GM12875 (cell line): ENCODE data around the gene APOBEC3H.

Source experiments
- H3K4me3 ChIP-seq: one replicate; pipeline ENCODE4 v1.5.1; 2011; ENCODE audit warnings: low read depth, low read length, control low read depth
- TF ChIP-seq, protein P1 (sequence below): IDR thresholded peaks from 2 replicates; pipeline ENCODE4 v1.5.1; 2011; ENCODE audit warnings: low read depth, mild to moderate bottlenecking, control low read depth, inconsistent platforms, low read length, moderate library complexity, borderline replicate concordance; ENCODE audit not compliant: insufficient read depth

APOBEC3H gene

DNA sequence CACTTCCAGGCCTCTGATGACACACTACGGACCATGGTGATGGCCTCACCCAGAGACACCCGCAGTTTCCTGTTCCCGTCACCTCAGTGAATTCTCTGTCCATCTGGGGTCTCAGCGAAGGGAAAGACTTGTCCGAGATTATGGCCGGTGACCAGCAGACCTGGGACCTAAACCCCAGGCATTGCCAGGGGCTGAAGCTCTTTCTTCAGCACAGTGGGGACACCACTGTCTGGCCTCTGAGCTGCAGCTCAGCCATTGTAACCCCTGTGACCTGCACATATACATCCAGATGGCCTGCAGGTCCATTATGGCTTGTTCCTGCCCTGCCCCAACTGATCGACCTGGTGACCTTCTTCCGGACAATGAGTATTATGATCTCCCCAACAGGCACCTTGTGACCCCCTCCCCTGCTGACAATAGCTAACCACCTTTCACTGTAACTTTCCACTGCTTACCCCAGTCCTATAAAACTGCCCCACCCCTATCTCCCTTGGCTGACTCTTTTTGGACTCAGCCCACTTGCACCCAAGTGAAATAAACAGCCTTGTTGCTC is 33.2 kb downstream of the APOBEC3H start:
- TF ChIP-seq, protein P1, sequence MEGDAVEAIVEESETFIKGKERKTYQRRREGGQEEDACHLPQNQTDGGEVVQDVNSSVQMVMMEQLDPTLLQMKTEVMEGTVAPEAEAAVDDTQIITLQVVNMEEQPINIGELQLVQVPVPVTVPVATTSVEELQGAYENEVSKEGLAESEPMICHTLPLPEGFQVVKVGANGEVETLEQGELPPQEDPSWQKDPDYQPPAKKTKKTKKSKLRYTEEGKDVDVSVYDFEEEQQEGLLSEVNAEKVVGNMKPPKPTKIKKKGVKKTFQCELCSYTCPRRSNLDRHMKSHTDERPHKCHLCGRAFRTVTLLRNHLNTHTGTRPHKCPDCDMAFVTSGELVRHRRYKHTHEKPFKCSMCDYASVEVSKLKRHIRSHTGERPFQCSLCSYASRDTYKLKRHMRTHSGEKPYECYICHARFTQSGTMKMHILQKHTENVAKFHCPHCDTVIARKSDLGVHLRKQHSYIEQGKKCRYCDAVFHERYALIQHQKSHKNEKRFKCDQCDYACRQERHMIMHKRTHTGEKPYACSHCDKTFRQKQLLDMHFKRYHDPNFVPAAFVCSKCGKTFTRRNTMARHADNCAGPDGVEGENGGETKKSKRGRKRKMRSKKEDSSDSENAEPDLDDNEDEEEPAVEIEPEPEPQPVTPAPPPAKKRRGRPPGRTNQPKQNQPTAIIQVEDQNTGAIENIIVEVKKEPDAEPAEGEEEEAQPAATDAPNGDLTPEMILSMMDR = no peak
- H3K4me3 ChIP-seq = no peak overlapping the region

DNA sequence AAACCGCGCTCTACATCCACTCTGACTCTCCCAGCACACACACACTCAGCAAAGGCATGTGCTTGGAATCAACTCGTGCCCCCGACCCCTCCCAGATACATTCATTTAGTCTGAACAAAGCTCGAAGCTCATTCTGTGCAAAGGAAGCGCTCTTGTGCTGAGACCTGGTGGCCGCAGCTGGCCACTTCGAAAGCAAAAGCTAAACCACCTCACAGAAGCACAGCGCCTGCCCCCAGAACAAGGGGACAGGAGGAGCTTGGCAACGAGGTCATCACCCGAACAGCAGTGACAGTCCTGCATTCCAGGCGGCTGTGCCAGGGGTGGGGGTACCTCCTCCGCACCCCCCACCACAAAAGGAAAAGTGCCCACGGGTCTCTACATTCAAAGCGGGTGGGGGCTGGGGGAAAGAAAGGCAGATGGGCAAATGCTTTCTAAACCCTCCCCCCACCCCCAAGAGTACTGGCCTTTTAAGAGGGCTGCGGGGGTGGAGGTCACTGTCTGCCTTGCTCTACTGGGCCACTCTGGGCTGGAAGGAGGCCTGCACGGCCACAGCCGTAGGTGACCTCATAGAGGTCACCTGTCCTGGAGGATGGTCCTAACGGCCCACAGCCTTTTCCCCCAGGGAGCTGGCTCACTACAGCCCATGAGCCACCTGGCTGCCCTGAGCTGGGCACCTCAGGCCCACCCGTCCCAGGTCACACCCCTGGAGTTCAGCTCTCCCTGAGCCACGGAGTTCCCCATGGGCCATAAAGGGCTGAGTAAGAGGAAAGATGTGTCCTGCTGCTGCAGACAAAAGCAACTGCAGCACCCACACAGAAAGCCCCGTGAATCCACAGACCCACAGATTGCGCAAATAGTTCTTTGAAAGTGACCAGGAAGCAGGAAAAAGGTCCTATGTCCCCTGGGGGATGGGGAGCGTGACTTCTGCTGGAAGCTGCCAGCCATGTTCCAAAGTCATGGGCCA is 34.1 kb downstream of the APOBEC3H start:
- TF ChIP-seq, protein P1 = no peak
- no peak overlapping the region for H3K4me3 ChIP-seq

DNA sequence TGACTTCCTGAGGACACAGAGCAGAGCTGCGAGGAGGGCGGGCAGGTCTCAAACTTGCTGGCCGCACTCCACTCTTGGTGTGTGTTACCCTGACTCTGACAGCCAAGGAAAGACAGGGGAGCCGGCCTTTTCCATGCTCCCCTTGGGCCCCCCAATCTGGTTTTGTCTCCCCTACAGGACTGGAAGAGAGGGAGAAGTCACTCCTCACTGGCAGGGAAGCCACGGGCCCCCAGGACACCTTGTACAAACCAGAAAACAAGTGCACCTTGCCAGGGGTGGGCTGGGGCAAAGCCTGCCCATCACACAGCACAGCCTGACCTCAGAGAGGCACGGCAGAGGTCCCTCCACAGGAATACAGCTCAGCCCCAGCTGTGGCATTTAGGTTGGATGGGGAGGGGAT is 35.2 kb downstream of the APOBEC3H start:
- TF ChIP-seq, protein P1 = no peak
- H3K4me3 ChIP-seq = no peak overlapping the region

DNA sequence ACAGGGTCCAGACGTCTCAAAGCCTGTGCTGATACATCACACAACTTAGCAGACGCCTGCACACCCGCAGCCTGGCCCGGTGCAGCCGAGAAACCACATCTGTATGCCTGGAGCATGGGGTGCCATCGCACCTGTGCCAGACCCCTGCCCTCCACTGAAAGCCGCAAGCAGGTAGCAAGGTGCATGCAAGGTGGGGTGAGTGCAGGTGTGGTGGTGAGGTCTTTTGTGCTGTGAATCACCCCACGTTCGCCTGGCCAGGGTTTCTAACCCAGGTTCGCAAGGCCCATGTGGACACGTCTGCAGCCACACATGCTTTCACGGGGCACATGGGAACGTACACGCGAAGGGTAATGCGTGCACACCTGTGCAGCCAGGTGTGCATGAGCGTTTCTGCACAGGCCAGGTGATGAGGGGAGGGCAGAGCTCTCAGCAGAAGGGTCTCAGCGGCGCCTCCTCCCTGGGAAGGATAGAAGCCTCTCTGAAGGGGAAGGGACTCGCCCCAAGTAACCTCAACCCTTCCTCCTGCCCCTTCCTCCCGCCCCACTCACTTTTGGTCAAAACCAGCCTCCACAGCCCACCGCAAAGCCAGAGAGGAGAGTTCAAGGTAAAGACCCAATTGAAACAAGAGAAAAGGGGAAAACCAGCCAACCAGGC is 36.0 kb downstream of the APOBEC3H start:
- TF ChIP-seq, protein P1 = no peak

DNA sequence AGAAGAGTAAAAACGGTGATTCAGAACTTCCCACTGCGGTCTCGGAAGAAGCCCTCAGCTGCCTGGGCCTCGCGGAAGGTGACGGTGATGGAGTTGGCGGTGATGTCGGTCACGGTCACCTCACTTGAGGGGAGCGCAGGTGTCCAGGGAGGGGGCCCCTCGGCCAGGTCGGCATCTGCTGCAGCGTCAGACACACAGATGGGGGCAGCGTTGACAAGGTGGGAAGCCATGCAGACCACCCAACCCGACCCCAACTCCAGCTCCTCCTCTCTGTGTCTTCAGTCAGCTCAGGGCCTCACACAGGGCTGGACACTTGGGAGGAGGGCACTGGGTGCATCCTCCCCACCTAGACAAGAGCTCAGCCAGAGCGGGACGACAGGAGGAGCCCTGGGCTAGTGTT is 36.8 kb downstream of the APOBEC3H start:
- TF ChIP-seq, protein P1 = no peak

More for the DNA sequence above, 36.0 kb downstream of the APOBEC3H start:
- no peak overlapping the region for H3K4me3 ChIP-seq

DNA sequence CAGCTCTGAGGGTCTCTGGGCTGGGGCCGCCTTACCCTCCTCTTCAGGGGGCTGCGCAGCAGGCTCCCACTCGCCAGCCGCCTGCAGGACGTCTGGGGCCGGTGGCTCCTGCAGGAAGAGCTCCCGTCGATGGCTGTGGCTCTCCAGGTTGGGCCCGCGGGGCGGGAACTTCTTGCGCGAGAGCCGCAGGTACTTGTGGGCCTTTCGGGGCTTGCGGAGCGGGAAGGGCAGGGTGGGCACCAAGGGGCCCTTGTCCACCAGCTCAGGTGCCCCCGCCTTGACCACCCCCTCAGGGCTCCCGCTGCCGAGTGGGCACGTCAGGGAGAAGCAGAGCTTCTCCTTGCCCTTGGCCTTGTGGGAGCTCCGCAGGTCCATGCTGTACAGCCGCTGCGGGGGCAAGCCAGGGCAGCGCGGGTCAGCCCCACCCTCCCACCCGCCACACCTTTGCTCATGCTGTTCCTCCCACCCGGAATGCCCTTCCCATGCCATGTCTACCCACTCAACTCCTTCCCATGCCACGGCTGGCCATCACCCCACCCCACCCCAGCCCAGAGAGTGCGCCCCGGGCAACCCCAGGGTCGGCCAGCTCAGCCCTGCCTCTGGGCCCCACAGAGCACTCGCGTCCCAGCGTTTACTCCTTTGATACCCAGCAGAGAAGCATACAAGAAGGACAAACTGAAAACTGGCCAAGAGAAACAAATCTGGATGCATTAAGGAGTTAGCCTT is 37.5 kb downstream of the APOBEC3H start:
- TF ChIP-seq, protein P1 = no peak

More for the DNA sequence above, 36.8 kb downstream of the APOBEC3H start:
- no peak overlapping the region for H3K4me3 ChIP-seq

More for the DNA sequence above, 37.5 kb downstream of the APOBEC3H start:
- H3K4me3 ChIP-seq = no peak overlapping the region
